ENCODE measurements around the gene POC1A. TPM values are rescaled to one million over a fixed set of nuclear protein-coding genes. Genes with fewer than 3 reads are reported as not detected.

POC1A gene
- total and polyA plus RNA-seq, 10 of the 15 experiments (the other 5 are each of a cell fraction or from before 2014, with no cell fraction given): 8.5 to 49.8 (median 23.5) TPM

DNA sequence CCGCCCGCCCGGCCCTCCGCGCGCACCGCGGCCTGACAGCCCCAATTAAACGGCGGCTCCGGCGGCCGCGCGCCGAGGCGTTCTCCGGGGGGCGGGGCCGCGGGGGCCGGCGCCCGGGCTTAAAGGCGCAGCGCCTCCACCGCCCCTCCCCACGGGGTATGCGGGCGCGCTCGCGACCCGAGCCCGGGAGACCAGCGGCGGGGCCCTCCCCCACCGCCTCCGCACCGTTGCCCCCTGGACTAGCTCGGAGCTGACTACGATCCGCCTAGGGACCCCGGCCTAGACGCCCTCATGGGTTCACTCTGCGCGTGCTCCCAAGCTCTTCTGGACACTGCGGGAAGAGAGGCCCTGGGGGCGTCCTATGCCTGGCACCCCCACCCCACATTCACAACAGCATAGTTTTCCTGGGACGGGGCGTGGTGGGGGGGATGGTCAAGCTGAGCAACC is 97.7 kb downstream of the POC1A start, which contains the start of gene DUSP7 (continued):
- no peak; the same call in 1 of the 2 replicates for TF ChIP-seq RUNX3 (IDR thresholded peaks at IDR 0.05; ENCODE audit: low read length)
- TF ChIP-seq, protein P1, sequence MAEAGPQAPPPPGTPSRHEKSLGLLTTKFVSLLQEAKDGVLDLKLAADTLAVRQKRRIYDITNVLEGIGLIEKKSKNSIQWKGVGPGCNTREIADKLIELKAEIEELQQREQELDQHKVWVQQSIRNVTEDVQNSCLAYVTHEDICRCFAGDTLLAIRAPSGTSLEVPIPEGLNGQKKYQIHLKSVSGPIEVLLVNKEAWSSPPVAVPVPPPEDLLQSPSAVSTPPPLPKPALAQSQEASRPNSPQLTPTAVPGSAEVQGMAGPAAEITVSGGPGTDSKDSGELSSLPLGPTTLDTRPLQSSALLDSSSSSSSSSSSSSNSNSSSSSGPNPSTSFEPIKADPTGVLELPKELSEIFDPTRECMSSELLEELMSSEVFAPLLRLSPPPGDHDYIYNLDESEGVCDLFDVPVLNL (IDR thresholded peaks at IDR 0.05; ENCODE audit: low read depth, low read length): no peak

DNA sequence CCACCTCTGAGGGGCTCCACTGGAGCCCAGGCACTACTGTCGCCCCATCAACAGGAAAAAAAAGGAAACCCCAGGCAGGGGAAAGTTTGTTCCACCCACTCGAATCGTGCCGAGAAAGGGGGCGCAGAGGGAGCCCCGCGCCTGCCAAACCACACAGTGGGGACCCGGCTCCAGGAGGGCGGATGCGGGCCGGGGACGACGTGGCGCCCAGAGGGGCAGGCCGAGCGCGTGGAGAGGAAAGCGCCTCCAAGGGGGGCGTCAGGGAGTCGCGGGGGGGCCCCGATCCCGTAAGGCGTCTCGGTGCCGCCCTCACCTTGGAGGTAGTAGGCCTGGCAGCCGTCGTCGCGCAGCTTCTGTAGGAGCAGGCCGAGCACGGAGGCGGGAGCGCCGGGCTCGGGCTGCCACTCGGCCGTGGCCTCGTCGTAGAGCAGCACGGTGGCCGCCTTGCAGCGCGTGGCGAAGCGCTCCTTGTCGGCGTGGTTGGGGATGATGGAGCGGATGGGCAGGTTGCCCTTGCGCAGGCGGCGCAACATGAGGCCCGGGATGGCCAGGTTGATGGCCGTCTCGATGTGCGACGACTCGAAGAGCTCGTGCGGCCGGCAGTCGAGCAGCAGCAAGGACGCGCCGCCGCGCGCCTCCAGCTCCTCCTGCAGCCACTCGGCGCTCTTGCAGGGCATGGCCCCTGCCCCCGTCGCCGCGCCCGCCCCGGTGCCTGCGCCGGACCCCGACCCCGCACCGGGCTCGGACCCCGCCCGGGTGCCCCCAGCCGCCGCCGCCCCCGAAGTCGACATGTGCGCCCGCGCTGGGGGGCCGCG is 98.5 kb downstream of the POC1A start:
- H3K4me3 ChIP-seq: peak overlapping the region; percentile 100
- peaks cover 0 to 9% of the 10 kb centered on the region in 2 experiments; a peak in 2 of 4 replicates for H3K36me3 ChIP-seq (ENCODE audit: control insufficient read depth in 2 of 2, insufficient read depth in 2 of 2, low read length in 1 of 2)
- RAD21 ChIA-PET (ENCODE audit: unreplicated experiment): interaction anchor here (0.6 to 5.7 kb wide), 15 partner anchors 31 to 170 kb away, joined by 3 to 75 read pairs (median 7); partner anchors contain the start of genes PARP3, POC1A, RPL29 and RRP9
- H2AFZ ChIP-seq (ENCODE audit: control insufficient read depth, low read depth, low read length): peak overlapping the region; percentile 51
- SMC1A ChIA-PET (ENCODE audit: uncharacterized antibody, unreplicated experiment): interaction anchor here (0.9 to 9.7 kb wide), 9 partner anchors 14 to 146 kb away, joined by 3 to 179 read pairs (median 4); partner anchors contain the start of gene POC1A
- H3K27ac ChIP-seq (ENCODE audit: control insufficient read depth, insufficient read depth): peak overlapping the region; percentile 66
- WGBS (ENCODE audit: insufficient coverage, insufficient replicate concordance, low lambda C conversion rate, missing lambda C conversion rate): under 1% methylated on average over 69 of the region's 94 CpGs
- H4K20me1 ChIP-seq (ENCODE audit: control insufficient read depth, insufficient read depth): no peaks in the 10 kb centered on the region
- H3K27me3 ChIP-seq (replicated peaks in 1 of 2; ENCODE audit: control insufficient read depth in 2 of 2, insufficient read depth in 2 of 2, low read length in 1 of 2): no peaks in the 10 kb centered on the region
- peak overlapping the region; percentile 86 for H3K4me2 ChIP-seq (ENCODE audit: control insufficient read depth, insufficient read depth)
- CTCF ChIA-PET: interaction anchor here (0.7 to 9.7 kb wide), 14 partner anchors 10 to 114 kb away, joined by 3 to 334 read pairs (median 6); partner anchors contain the start of genes ABHD14B, POC1A, RPL29 and RRP9
- peaks cover 41% of the 10 kb centered on the region for H3K79me2 ChIP-seq (ENCODE audit: control insufficient read depth, insufficient read depth, low read length)
- no TSS peak for BruUV-seq (replicated peaks)
- intact Hi-C loops (cut with micrococcal nuclease; ENCODE audit: unreplicated experiment) (loop anchor here (5.0 kb wide), 1 partner anchor 52 kb away; no protein-coding TSS in a partner anchor), in situ Hi-C loops (cut with MboI) (no loop called here)
- H3K9me3 ChIP-seq (replicated peaks; ENCODE audit: control insufficient read depth, insufficient read depth, low read length): no peaks in the 10 kb centered on the region
- FAIRE-seq: no peak
- DNase-seq (ENCODE audit: low read depth, low spot score): no peak
- peak; percentile 16 for ATAC-seq
- peaks cover 25% of the 10 kb centered on the region for H3K4me1 ChIP-seq (ENCODE audit: control insufficient read depth, insufficient read depth, low read length)
- POLR2A ChIA-PET: interaction anchor here (0.8 to 1.8 kb wide), 19 partner anchors 10 to 224 kb away, joined by 3 to 8 read pairs (median 3); partner anchors contain the start of genes ABHD14B and ACY1
- H3K9ac ChIP-seq (ENCODE audit: control insufficient read depth, insufficient read depth, low read length): peak overlapping the region; percentile 93
- TF ChIP-seq, protein P2, sequence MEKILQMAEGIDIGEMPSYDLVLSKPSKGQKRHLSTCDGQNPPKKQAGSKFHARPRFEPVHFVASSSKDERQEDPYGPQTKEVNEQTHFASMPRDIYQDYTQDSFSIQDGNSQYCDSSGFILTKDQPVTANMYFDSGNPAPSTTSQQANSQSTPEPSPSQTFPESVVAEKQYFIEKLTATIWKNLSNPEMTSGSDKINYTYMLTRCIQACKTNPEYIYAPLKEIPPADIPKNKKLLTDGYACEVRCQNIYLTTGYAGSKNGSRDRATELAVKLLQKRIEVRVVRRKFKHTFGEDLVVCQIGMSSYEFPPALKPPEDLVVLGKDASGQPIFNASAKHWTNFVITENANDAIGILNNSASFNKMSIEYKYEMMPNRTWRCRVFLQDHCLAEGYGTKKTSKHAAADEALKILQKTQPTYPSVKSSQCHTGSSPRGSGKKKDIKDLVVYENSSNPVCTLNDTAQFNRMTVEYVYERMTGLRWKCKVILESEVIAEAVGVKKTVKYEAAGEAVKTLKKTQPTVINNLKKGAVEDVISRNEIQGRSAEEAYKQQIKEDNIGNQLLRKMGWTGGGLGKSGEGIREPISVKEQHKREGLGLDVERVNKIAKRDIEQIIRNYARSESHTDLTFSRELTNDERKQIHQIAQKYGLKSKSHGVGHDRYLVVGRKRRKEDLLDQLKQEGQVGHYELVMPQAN (conservative IDR thresholded peaks at IDR 0.05): no peak
- TF ChIP-seq HDAC6 (IDR thresholded peaks at IDR 0.05; ENCODE audit: unreplicated experiment): peak; percentile 78
- no peak for TF ChIP-seq CREB1 (IDR thresholded peaks at IDR 0.05; ENCODE audit: low read depth)
- TF ChIP-seq EGR1 (IDR thresholded peaks at IDR 0.05; ENCODE audit: borderline replicate concordance in 1 of 2, low read depth in 2 of 2, low read length in 2 of 2): no peak
- peak; percentile 1; the same call in 1 of the 2 replicates for TF ChIP-seq MXI1 (IDR thresholded peaks at IDR 0.05; ENCODE audit: low read depth, low read length)
- TF ChIP-seq, protein P3, sequence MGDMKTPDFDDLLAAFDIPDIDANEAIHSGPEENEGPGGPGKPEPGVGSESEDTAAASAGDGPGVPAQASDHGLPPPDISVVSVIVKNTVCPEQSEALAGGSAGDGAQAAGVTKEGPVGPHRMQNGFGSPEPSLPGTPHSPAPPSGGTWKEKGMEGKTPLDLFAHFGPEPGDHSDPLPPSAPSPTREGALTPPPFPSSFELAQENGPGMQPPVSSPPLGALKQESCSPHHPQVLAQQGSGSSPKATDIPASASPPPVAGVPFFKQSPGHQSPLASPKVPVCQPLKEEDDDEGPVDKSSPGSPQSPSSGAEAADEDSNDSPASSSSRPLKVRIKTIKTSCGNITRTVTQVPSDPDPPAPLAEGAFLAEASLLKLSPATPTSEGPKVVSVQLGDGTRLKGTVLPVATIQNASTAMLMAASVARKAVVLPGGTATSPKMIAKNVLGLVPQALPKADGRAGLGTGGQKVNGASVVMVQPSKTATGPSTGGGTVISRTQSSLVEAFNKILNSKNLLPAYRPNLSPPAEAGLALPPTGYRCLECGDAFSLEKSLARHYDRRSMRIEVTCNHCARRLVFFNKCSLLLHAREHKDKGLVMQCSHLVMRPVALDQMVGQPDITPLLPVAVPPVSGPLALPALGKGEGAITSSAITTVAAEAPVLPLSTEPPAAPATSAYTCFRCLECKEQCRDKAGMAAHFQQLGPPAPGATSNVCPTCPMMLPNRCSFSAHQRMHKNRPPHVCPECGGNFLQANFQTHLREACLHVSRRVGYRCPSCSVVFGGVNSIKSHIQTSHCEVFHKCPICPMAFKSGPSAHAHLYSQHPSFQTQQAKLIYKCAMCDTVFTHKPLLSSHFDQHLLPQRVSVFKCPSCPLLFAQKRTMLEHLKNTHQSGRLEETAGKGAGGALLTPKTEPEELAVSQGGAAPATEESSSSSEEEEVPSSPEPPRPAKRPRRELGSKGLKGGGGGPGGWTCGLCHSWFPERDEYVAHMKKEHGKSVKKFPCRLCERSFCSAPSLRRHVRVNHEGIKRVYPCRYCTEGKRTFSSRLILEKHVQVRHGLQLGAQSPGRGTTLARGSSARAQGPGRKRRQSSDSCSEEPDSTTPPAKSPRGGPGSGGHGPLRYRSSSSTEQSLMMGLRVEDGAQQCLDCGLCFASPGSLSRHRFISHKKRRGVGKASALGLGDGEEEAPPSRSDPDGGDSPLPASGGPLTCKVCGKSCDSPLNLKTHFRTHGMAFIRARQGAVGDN (IDR thresholded peaks at IDR 0.05): peak; percentile 84
- TF ChIP-seq JUNB (IDR thresholded peaks at IDR 0.05): no peak
- no peak for TF ChIP-seq ZNF274 (IDR thresholded peaks at IDR 0.05; ENCODE audit: insufficient read depth, insufficient read length)
- no peak for TF ChIP-seq CHD2 (IDR thresholded peaks at IDR 0.05; ENCODE audit: borderline replicate concordance, low read depth, low read length)
- peak; percentile 53 for TF ChIP-seq DPF2 (IDR thresholded peaks at IDR 0.05)
- no peak for TF ChIP-seq GABPA (IDR thresholded peaks at IDR 0.05; ENCODE audit: low read depth)

All from GM12878 (cell line).